GM21515 (cell line): Measurements from ENCODE around the gene MCTP1.

Experiments used
- ATAC-seq: cut with Tn5 transposase; IDR thresholded peaks from one replicate; pipeline ENCODE4 v1.9.1; 2021; ENCODE audit not compliant: unreplicated experiment

The MCTP1 gene

GRCh38 chr5:95130941-95131340 lies 154.0 kb downstream of the MCTP1 start:
- no peak for ATAC-seq

DNA sequence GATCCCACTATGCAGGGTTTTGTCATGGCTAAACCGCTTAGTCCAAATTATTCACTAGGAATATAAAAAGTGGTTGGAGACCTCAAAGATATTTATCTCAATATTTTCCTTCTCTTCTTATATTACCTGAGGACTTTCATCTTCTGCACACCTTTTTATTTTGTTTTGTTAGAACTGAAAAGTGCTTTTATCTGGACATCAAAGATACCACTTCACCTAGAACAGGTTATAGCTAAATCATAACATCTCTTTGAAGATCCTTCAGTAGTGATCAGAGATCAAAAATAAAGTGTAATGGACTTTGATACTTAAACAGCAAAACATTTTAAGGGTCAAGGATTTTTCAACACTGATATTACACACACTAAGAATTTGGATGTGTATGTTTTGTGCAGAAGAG lies 160.2 kb downstream of the MCTP1 start:
- ATAC-seq = no peak

- ATAC-seq = no peak
Measured at GRCh38 chr5:95124101-95124500, 160.8 kb downstream of the MCTP1 start.

- no peak for ATAC-seq
Measured at GRCh38 chr5:95114902-95115301, 170.0 kb downstream of the MCTP1 start.

GRCh38 chr5:95114305-95114704 lies 170.6 kb downstream of the MCTP1 start:
- ATAC-seq = no peak

DNA sequence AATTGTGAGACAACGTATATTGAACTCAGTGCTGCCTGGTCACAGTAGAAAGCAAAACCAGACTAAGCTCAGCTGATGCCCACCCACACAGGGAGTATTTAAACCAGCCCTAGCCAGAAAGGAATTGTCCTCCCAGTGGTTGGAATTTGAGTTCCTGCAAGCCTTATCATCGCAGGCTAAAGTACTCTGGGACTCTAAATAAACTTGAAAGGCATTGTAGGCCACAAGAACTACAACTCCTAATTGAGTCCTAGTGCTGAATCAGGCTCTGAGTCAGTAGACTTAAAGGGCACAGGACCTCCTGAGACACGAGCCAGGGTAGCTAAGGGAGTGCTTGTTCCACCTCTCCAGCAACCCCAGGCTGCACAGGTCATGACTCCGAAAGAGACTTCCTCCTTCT lies 171.4 kb downstream of the MCTP1 start:
- ATAC-seq = no peak

DNA sequence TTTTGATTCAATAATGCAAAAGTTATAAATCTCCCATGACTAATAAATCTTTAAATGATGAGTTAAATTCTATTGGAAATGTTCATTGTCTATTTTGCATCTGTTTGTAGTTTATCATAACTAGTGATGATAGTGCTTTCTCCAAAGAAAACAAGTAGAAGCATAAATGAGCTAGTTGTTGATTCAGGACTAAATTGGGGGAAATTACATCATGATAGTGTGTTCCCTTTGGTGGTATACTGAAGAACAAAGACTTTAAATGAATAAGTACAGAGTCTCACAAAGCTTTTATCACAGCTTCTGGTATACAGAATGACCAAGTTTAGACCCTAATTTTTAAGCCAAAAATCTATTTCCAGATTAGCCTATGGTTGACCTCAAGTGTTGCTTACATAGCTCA lies 173.8 kb downstream of the MCTP1 start:
- no peak for ATAC-seq

- no peak for ATAC-seq
Measured at GRCh38 chr5:95110118-95110517, 174.8 kb downstream of the MCTP1 start.

- no peak for ATAC-seq
Measured at GRCh38 chr5:95107138-95107537, 177.8 kb downstream of the MCTP1 start.

- no peak for ATAC-seq
Measured at GRCh38 chr5:95105638-95106037, 179.3 kb downstream of the MCTP1 start.

DNA sequence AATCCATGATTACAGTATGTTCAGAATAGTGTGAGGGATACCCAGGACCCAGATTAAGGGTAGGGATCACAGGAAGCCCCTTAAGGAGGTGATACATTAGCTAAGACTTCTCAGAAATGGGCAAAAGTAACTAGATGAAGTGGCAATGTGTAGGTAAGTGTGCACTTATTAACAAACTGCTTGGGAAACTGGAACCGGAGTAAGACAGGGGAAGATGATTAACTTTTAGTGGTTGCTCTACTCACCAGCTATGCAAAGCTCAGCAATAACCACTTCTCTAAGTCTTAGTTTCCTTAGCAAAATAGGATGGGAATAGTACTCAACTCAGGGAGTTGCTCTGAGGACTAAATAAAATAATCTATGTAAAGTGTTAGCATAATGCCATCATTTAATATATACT lies 182.2 kb downstream of the MCTP1 start:
- ATAC-seq = peak; percentile 90

GRCh38 chr5:95102080-95102479 lies 182.8 kb downstream of the MCTP1 start:
- peak; percentile 17 for ATAC-seq

GRCh38 chr5:95100551-95100950 lies 184.3 kb downstream of the MCTP1 start:
- no peak for ATAC-seq

DNA sequence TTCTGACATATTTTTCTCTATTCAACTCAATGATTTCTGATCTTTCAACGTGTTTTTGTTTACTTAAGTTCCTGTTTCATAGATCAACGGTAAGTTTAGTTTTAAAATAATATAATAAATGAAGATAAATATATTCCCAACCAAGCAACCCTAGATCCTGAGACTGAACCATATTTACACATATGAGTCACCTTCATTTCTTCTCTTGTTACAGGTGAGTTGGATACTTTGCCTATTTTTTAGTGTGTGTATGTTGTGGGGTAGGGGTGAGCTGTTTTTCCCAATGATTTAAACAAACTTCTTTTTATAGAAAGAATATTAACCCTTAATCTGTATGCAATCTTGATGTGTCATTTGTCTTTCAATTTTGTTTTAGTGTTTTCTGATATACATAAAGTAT lies 186.9 kb downstream of the MCTP1 start:
- ATAC-seq = no peak

GRCh38 chr5:95093211-95093610 lies 191.7 kb downstream of the MCTP1 start:
- no peak for ATAC-seq

- no peak for ATAC-seq
Measured at GRCh38 chr5:95090774-95091173, 194.1 kb downstream of the MCTP1 start.

- peak; percentile 62 for ATAC-seq
Measured at GRCh38 chr5:95087816-95088317, 197.0 kb downstream of the MCTP1 start.

DNA sequence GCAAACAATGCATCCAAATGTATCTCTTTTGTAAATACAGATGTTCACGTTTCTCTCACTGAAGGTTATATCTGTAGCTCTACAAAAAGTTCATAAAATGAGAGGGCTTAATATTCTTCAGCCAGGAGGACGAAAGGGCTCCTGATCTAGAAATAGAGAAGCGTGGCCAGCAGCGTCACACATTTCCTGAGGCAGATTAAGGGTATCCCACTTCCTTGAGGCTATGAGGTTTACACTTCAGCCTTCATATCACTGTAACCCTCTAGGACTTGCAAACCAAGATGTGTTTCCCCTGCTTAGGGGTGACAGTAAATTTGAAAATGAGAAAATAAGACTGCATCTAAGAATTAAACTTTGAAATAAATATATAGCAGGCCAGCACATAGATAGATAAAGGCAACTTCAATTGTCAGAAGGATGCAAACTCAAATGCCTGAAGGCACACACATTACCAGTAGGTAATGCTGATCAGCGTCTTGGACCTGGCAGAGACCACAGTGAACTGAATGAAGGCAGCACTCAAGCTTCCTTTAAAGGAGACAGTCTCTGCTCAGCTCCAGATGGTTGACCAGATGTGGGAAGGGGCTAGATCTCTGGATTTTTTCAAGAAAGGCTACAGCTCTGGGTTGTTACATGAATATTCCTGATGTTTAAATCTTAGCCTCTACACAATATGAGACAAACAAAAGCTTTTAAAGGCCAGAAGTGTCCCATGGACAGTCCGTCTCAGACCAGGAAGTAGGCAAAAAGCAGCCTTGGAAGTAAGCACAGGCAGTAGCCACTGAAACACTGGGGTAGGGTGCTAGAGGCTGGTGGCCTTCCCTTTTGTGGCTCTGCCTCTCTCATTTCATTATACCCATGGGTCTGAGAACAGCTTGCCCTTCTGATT lies 197.7 kb downstream of the MCTP1 start:
- peak; percentile 42 for ATAC-seq

DNA sequence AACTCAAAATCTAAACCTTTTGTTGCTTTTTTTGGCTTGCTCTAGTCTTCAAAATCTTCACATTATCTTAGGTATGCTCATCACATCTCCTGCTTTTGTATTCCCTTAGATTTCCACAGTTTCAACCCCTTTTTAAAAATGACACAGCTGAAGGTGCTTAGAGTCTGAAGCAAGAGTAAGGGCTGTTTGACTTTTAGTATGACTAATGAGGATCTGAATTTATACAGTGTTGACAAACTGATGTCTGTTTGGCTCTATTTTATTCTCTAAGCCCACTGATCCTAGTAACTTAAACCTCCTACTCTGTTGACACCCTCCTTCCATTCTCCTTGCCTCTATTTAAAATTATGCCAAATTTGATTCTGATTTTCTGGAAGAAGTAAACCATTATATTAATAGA lies 200.1 kb downstream of the MCTP1 start:
- ATAC-seq = no peak

DNA sequence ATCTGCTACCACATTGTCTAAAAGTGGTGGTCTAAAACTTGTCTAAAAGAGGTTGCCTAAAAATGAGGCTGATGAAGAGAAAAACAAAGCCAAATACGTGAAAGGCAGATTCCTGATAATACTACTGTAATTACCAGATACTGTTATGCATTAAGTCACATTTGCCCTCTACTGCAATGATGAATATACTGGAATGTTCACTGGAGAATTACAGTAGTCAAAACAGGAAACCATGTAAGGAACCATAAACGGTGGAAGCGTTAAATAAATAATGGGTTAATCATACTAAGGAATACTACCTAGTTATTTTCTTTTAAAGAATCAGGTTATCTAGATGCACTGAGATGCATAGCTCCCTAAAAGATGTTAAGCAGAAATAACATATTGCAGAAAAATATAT lies 201.3 kb downstream of the MCTP1 start:
- no peak for ATAC-seq

- ATAC-seq = no peak
Measured at GRCh38 chr5:95081982-95082381, 202.9 kb downstream of the MCTP1 start.

GRCh38 chr5:95081500-95081960 lies 203.4 kb downstream of the MCTP1 start:
- ATAC-seq = peak; percentile 85

DNA sequence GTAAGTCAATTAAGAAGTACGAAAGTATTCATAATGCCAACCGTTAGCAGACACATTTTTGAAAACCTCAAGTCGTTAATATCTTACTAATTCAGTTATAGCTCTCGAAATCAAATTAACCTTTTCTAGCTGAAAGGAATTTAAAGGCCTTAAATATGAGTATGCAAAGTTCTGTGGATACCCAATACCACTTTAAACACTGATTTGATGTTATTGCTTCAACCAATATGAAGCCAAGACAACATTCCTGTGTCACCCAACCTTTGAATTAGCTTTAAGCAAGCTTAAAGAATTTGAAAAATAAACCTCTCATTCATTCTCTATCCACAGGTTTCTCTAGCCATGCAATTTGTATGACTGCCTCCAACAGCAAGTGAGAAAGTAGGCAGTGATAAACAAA lies 204.5 kb downstream of the MCTP1 start:
- ATAC-seq = no peak
